AG09309 (cell line): ENCODE results near the gene NT5C1A.
A peak's percentile ranks its signal among the peaks of the same experiment; 100 is the strongest.

Source experiments
- DNase-seq: peaks from one replicate; pipeline ENCODE4 v3.0.0-alpha.2; 2010; ENCODE audit warnings: low read depth
- H3K4me3 ChIP-seq: 2 replicates; pipeline ENCODE4 v1.5.1; 2011; ENCODE audit warnings: mild to moderate bottlenecking, low read depth, low read length, moderate library complexity; ENCODE audit not compliant: control insufficient read depth
- CTCF ChIP-seq: IDR thresholded peaks from 2 replicates; pipeline ENCODE4 v1.5.1; 2011; ENCODE audit warnings: mild to moderate bottlenecking, low read depth, low read length, inconsistent platforms; ENCODE audit not compliant: insufficient read depth, control insufficient read depth; ENCODE audit errors: missing control alignments

The NT5C1A gene

GRCh38 chr1:39654291-39654690 is 17.6 kb downstream of the NT5C1A start:
- TF ChIP-seq CTCF, result no peak
- no peak for DNase-seq
- H3K4me3 ChIP-seq, result no peak overlapping the region

GRCh38 chr1:39653546-39654031 is 18.3 kb downstream of the NT5C1A start:
- TF ChIP-seq CTCF, result peak; percentile 93
- H3K4me3 ChIP-seq, result no peak overlapping the region
- DNase-seq, result no peak

- no peak for TF ChIP-seq CTCF
- no peak overlapping the region for H3K4me3 ChIP-seq
- no peak for DNase-seq
Measured at GRCh38 chr1:39652554-39652953, 19.4 kb downstream of the NT5C1A start.

GRCh38 chr1:39652105-39652504 is 19.8 kb downstream of the NT5C1A start:
- no peak overlapping the region for H3K4me3 ChIP-seq
- no peak for DNase-seq

GRCh38 chr1:39650431-39650830 is 21.5 kb downstream of the NT5C1A start:
- DNase-seq, result no peak

More at GRCh38 chr1:39652105-39652504, 19.8 kb downstream of the NT5C1A start:
- no peak for TF ChIP-seq CTCF

GRCh38 chr1:39649636-39650185 is 22.2 kb downstream of the NT5C1A start:
- H3K4me3 ChIP-seq, result no peak overlapping the region
- no peak for TF ChIP-seq CTCF
- no peak for DNase-seq

More at GRCh38 chr1:39650431-39650830, 21.5 kb downstream of the NT5C1A start:
- no peak for TF ChIP-seq CTCF
- H3K4me3 ChIP-seq, result no peak overlapping the region
